ENCODE data around the gene HHATL.
A peak's percentile ranks its signal among the peaks of the same experiment; 100 is the strongest.

Gene HHATL

GRCh38 chr3:42741796-42742195 is 39.2 kb upstream of the HHATL start:
- peak; percentile 64 for DNase-seq (ENCODE audit: low spot score)
- no peak for TF ChIP-seq CTCF (IDR thresholded peaks at IDR 0.05)
- H3K27ac ChIP-seq: peak overlapping the region in 1 of 2 donors; percentile 3

GRCh38 chr3:42739401-42740158 is 37.0 kb upstream of the HHATL start:
- TF ChIP-seq CTCF (IDR thresholded peaks at IDR 0.05): no peak
- peak; percentile 72 for DNase-seq (ENCODE audit: low spot score)
- H3K4me3 ChIP-seq: no peak overlapping the region
- H3K27ac ChIP-seq: peak overlapping the region; percentile 60 to 70

More at GRCh38 chr3:42741796-42742195, 39.2 kb upstream of the HHATL start:
- no peak overlapping the region for H3K4me3 ChIP-seq

GRCh38 chr3:42736531-42736930 is 33.9 kb upstream of the HHATL start:
- TF ChIP-seq CTCF (IDR thresholded peaks at IDR 0.05): no peak
- H3K27ac ChIP-seq: no peak overlapping the region
- no peak overlapping the region for H3K4me3 ChIP-seq
- DNase-seq (ENCODE audit: low spot score): no peak

- no peak for DNase-seq (ENCODE audit: low spot score)
- H3K27ac ChIP-seq: no peak overlapping the region
- TF ChIP-seq CTCF (IDR thresholded peaks at IDR 0.05): no peak
- H3K4me3 ChIP-seq: no peak overlapping the region
Observed at GRCh38 chr3:42736081-42736480, 33.5 kb upstream of the HHATL start.

GRCh38 chr3:42735615-42736014 is 33.0 kb upstream of the HHATL start:
- DNase-seq (ENCODE audit: low spot score): no peak
- Histone ChIP-seq H3K27ac (no peak overlapping the region), H3K4me3 (no peak overlapping the region)
- no peak for TF ChIP-seq CTCF (IDR thresholded peaks at IDR 0.05)

- no peak for DNase-seq (ENCODE audit: low spot score)
- Histone ChIP-seq H3K4me3 (no peak overlapping the region), H3K27ac (no peak overlapping the region)
- no peak for TF ChIP-seq CTCF (IDR thresholded peaks at IDR 0.05)
Observed at GRCh38 chr3:42735019-42735418, 32.4 kb upstream of the HHATL start.

GRCh38 chr3:42734263-42734860 is 31.8 kb upstream of the HHATL start:
- TF ChIP-seq CTCF (IDR thresholded peaks at IDR 0.05): no peak
- no peak overlapping the region for H3K4me3 ChIP-seq
- DNase-seq (ENCODE audit: low spot score): peak; percentile 57
- H3K27ac ChIP-seq: no peak overlapping the region

Data from coronary artery (tissue), 2 donors.